GM20431 (cell line): ENCODE data around the gene NFATC1.

ENCODE experiments used
- in situ Hi-C: fragments of 300-500 bp; cut with MseI, MboI; formaldehyde crosslinking; loops from one replicate; pipeline ENCODE4 v1.15.0; 2020; ENCODE audit warnings: low sequenced_read_pairs; ENCODE audit not compliant: unreplicated experiment

The NFATC1 gene

GRCh38 chr18:79395761-79396404 lies at the start of gene NFATC1:
TSS of gene NFATC1 (plus strand) at chr18:79395930. CDS start at chr18:79396225, 295 bp downstream.
- in situ Hi-C loops, result no loop called here

- in situ Hi-C loops, result no loop called here
Measured at GRCh38 chr18:79345981-79346380, 49.7 kb upstream of the NFATC1 start.

GRCh38 chr18:79348066-79348465 lies 47.7 kb upstream of the NFATC1 start:
- in situ Hi-C loops, result no loop called here

GRCh38 chr18:79352432-79352831 lies 43.3 kb upstream of the NFATC1 start:
- in situ Hi-C loops, result no loop called here

GRCh38 chr18:79353267-79353666 lies 42.5 kb upstream of the NFATC1 start:
- in situ Hi-C loops, result no loop called here

- in situ Hi-C loops, result no loop called here
Measured at GRCh38 chr18:79354350-79354749, 41.4 kb upstream of the NFATC1 start.

GRCh38 chr18:79355433-79356335 lies 40.0 kb upstream of the NFATC1 start:
- in situ Hi-C loops, result no loop called here

GRCh38 chr18:79356435-79356834 lies 39.3 kb upstream of the NFATC1 start:
- in situ Hi-C loops, result no loop called here

GRCh38 chr18:79360933-79361332 lies 34.8 kb upstream of the NFATC1 start:
- in situ Hi-C loops, result no loop called here

GRCh38 chr18:79361766-79362522 lies 33.8 kb upstream of the NFATC1 start:
- in situ Hi-C loops, result no loop called here

GRCh38 chr18:79365701-79366100 lies 30.0 kb upstream of the NFATC1 start:
- in situ Hi-C loops, result no loop called here

- in situ Hi-C loops, result no loop called here
Measured at GRCh38 chr18:79366177-79367094, 29.3 kb upstream of the NFATC1 start.

GRCh38 chr18:79367480-79367879 lies 28.2 kb upstream of the NFATC1 start:
- in situ Hi-C loops, result no loop called here

GRCh38 chr18:79367989-79368388 lies 27.7 kb upstream of the NFATC1 start:
- in situ Hi-C loops, result no loop called here

- in situ Hi-C loops, result no loop called here
Measured at GRCh38 chr18:79368681-79369080, 27.0 kb upstream of the NFATC1 start.

- in situ Hi-C loops, result loop anchor here (10.0 kb wide), 1 partner anchor 273 kb away; no protein-coding TSS in a partner anchor
Measured at GRCh38 chr18:79371561-79372121, 24.1 kb upstream of the NFATC1 start.

- in situ Hi-C loops, result loop anchor here (10.0 kb wide), 1 partner anchor 272 kb away; no protein-coding TSS in a partner anchor
Measured at GRCh38 chr18:79372461-79372860, 23.3 kb upstream of the NFATC1 start.

GRCh38 chr18:79372991-79373390 lies 22.7 kb upstream of the NFATC1 start:
- in situ Hi-C loops, result loop anchor here (10.0 kb wide), 1 partner anchor 272 kb away; no protein-coding TSS in a partner anchor

GRCh38 chr18:79373736-79374135 lies 22.0 kb upstream of the NFATC1 start:
- in situ Hi-C loops, result loop anchor here (10.0 kb wide), 1 partner anchor 271 kb away; no protein-coding TSS in a partner anchor
